Effector memory CD8-positive, alpha-beta T cell (primary cell): ENCODE measurements around the gene MRAP2.

Experiments used
- ATAC-seq: fragments of 150-1000 bp; cut with Tn5 transposase; replicated peaks from 2 replicates; pipeline ENCODE4 v1.10.0; 2021; ENCODE audit warnings: mild to moderate bottlenecking, moderate library complexity
- DNase-seq, 3 experiments: peaks; one replicate each; pipeline ENCODE4 v3.0.0; 2021
- H3K27ac Mint-ChIP-seq, 2 donors: one replicate each; pipeline ENCODE4 v1.8.0; 2022; ENCODE audit warnings: mild to moderate bottlenecking in 2 of 2, mixed read lengths in 2 of 2, moderate library complexity in 2 of 2
- H3K27me3 Mint-ChIP-seq, 2 donors: one replicate each; pipeline ENCODE4 v1.8.0; 2022; ENCODE audit warnings: mixed read lengths in 2 of 2
- H3K36me3 Mint-ChIP-seq: one replicate; pipeline ENCODE4 v1.8.0; 2022; ENCODE audit warnings: mild to moderate bottlenecking, moderate library complexity, mixed read lengths; ENCODE audit not compliant: insufficient read depth
- H3K4me1 Mint-ChIP-seq, 2 donors: one replicate each; pipeline ENCODE4 v1.8.0; 2022; ENCODE audit warnings: low read depth in 2 of 2, mixed read lengths in 2 of 2
- H3K4me3 Mint-ChIP-seq, 2 donors: one replicate each; pipeline ENCODE4 v1.8.0; 2022; ENCODE audit warnings: mild to moderate bottlenecking in 2 of 2, mixed read lengths in 2 of 2, moderate library complexity in 2 of 2
- H3K9me3 Mint-ChIP-seq, 2 donors: one replicate each; pipeline ENCODE4 v1.8.0; 2022; ENCODE audit warnings: mixed read lengths in 2 of 2

The MRAP2 gene

GRCh38 chr6:84046755-84047154 lies 13.2 kb downstream of the MRAP2 start:
- no peak for ATAC-seq
- no peak overlapping the region for H3K27ac Mint-ChIP-seq
- no peaks in the 10 kb centered on the region for H3K9me3 Mint-ChIP-seq
- H3K4me3 Mint-ChIP-seq, result no peak overlapping the region
- DNase-seq, result no peak
- H3K36me3 Mint-ChIP-seq, result no peaks in the 10 kb centered on the region
- H3K27me3 Mint-ChIP-seq, result peaks cover 15 to 63% of the 10 kb centered on the region in 2 donors
- no peaks in the 10 kb centered on the region for H3K4me1 Mint-ChIP-seq

DNA sequence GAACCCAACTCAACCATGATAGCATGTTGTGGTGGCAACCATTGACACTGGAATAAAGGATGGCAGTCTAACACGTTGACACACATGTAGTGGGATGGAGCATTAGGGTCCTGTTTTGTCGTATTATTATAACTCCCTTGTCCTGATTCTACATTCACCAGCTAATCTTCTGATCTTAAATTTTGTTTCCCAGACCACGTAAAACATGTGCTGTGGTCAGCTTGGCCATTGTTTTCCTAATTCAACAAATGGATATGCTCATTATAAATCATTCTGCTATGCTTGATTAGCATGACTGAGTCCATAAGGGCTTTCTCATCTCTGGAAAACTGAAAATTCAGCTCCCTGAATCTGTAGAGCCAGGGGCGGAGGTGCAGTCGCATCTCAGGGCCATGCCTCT lies 15.0 kb downstream of the MRAP2 start:
- H3K27me3 Mint-ChIP-seq, result peaks cover 6 to 68% of the 10 kb centered on the region in 2 donors
- ATAC-seq, result no peak

DNA sequence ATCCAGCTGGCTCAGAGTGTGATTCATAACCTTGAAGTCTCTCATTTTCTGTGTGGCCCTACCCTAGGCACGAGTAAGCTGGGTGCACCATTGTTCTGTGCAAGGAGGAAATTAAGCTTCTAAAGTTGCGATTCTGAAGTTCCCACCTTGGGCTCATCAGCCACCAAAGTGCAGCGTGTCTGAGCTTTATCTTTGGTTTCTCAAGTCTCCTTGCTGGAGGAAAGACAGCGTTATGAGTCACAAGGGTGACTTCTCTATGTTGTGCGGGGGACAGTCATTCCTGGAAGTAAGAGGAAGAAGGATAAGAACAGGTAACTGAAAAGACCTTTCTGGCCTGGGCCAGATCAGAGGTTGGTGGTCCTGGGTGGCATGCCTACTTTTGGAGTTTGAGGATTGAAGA lies 16.8 kb downstream of the MRAP2 start:
- no peak overlapping the region for H3K4me3 Mint-ChIP-seq
- no peaks in the 10 kb centered on the region for H3K9me3 Mint-ChIP-seq
- H3K27me3 Mint-ChIP-seq, result peaks cover 6 to 54% of the 10 kb centered on the region in 2 donors
- no peak for DNase-seq
- H3K4me1 Mint-ChIP-seq, result no peaks in the 10 kb centered on the region
- H3K36me3 Mint-ChIP-seq, result no peaks in the 10 kb centered on the region
- ATAC-seq, result no peak
- no peak overlapping the region for H3K27ac Mint-ChIP-seq

More for the DNA sequence above, 15.0 kb downstream of the MRAP2 start:
- Mint-ChIP-seq H3K4me3 (no peak overlapping the region), H3K27ac (no peak overlapping the region), H3K4me1 (no peaks in the 10 kb centered on the region), H3K36me3 (no peaks in the 10 kb centered on the region), H3K9me3 (no peaks in the 10 kb centered on the region)
- DNase-seq, result no peak

DNA sequence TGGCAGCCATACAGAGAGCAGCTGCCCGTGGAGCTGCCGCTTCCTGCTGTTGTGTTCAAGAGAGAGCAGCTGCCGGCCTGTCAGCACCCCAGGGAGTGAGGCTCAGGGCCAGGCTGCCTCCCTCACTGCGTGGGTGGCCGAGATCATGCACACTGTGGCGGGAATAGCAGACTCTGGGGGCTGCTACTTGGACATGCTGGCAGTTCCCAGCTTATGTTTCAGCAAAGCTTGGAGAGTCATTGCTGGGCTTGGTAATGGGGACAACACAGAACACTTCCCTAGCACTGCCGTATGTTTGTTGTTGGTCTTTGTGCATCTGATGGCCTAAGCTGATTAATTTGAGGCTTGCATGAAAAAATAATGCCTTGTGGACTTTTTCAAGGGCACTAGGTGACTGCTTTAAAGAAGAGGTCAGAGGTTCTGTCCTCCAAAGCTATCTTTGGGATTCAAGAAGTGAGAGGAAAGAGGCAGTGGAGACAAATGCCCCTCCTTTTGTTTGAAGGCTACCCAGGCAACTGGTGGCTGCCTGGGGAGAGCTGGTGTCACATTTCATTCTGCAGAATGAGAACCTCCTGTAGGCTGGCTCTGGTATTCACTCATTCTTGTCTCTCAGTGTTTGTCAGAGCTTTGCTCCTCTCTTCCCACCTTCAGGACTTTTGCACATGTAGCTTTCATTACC lies 18.8 kb downstream of the MRAP2 start:
- no peak for ATAC-seq
- no peaks in the 10 kb centered on the region for H3K36me3 Mint-ChIP-seq
- no peaks in the 10 kb centered on the region for H3K9me3 Mint-ChIP-seq
- no peak overlapping the region for H3K4me3 Mint-ChIP-seq
- no peaks in the 10 kb centered on the region for H3K4me1 Mint-ChIP-seq
- DNase-seq, result no peak
- H3K27ac Mint-ChIP-seq, result no peak overlapping the region
- peaks cover 6 to 40% of the 10 kb centered on the region in 2 donors for H3K27me3 Mint-ChIP-seq

DNA sequence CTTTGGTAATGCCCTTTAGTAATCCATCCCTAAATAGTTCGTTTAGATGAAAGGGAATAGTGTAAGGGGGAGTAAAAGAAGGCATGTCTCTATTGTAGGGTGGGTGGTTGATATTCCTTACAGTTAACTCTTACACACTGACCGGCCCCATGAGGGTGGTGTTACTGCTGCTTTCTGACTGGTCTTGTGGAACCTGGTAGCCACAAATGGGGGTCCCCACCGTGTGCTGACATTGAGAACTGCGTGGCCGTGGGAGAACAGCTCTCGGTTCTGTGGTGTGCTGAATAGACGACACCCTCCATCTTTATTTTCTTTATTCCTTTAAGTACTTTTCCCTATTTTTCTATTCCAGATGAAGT lies 19.3 kb downstream of the MRAP2 start:
- Mint-ChIP-seq H3K27me3 (peaks cover 6 to 40% of the 10 kb centered on the region in 2 donors), H3K4me3 (no peak overlapping the region), H3K9me3 (no peaks in the 10 kb centered on the region), H3K4me1 (no peaks in the 10 kb centered on the region), H3K27ac (no peak overlapping the region), H3K36me3 (no peaks in the 10 kb centered on the region)
- ATAC-seq, result no peak
- no peak for DNase-seq

DNA sequence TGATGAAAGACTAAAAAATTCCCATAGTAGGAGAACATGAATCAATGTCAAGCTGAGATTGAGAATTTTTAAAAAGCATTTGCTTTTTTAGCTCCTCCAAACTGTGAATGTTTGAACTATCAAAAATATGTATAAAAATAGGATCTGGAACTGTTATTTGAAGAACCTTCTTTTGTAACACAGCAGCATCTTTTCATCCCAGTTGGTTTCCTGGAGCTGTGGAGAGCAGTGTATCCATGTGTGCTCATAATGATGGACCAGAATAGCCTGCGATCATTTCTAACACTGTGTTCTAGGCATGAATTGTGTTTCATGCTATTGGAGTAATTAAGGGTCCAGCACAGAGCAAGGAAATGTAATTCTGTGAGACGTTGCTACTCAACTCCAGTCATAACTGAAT lies 22.1 kb downstream of the MRAP2 start:
- no peak overlapping the region for H3K4me3 Mint-ChIP-seq
- H3K9me3 Mint-ChIP-seq, result no peaks in the 10 kb centered on the region
- H3K27ac Mint-ChIP-seq, result no peak overlapping the region
- no peak for ATAC-seq
- H3K4me1 Mint-ChIP-seq, result no peaks in the 10 kb centered on the region
- no peak for DNase-seq
- no peaks in the 10 kb centered on the region for H3K36me3 Mint-ChIP-seq
- peaks cover 2 to 27% of the 10 kb centered on the region in 2 donors for H3K27me3 Mint-ChIP-seq

DNA sequence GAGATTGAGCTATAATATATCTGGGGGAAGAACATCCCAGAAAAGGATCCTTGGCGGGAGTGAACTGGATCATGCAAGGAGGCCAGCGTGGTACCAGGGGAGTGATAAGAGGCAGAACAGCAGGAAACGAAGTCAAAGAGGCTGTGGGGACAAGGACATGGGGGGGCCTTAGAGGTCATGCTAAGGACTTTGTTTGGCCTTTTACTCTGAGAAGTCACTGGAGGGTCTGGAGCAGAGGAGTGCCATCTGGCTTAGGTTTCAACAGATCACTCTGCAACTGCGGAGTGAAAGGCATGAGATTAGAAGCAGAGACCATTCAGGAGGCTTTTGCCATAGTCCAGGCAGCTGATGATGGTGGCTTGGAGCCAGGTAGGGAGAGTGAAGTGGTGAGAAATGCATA lies 24.3 kb downstream of the MRAP2 start:
- no peak for ATAC-seq
- Mint-ChIP-seq H3K4me1 (no peaks in the 10 kb centered on the region), H3K4me3 (no peak overlapping the region), H3K36me3 (no peaks in the 10 kb centered on the region), H3K27me3 (peaks cover 0 to 4% of the 10 kb centered on the region in 2 donors), H3K27ac (no peak overlapping the region), H3K9me3 (no peaks in the 10 kb centered on the region)
- no peak for DNase-seq

GRCh38 chr6:84059082-84059481 lies 25.5 kb downstream of the MRAP2 start:
- H3K9me3 Mint-ChIP-seq, result no peaks in the 10 kb centered on the region
- no peaks in the 10 kb centered on the region for H3K27me3 Mint-ChIP-seq
- H3K4me1 Mint-ChIP-seq, result no peaks in the 10 kb centered on the region
- H3K36me3 Mint-ChIP-seq, result no peaks in the 10 kb centered on the region
- no peak overlapping the region for H3K27ac Mint-ChIP-seq
- ATAC-seq (no peak), DNase-seq (no peak)
- H3K4me3 Mint-ChIP-seq, result no peak overlapping the region

GRCh38 chr6:84061174-84061573 lies 27.6 kb downstream of the MRAP2 start:
- no peak for DNase-seq
- no peaks in the 10 kb centered on the region for H3K27me3 Mint-ChIP-seq
- no peak overlapping the region for H3K4me3 Mint-ChIP-seq

GRCh38 chr6:84061613-84062398 lies 28.2 kb downstream of the MRAP2 start:
- ATAC-seq (no peak), DNase-seq (no peak)
- Mint-ChIP-seq H3K27me3 (no peaks in the 10 kb centered on the region), H3K36me3 (no peaks in the 10 kb centered on the region), H3K9me3 (no peaks in the 10 kb centered on the region), H3K4me3 (no peak overlapping the region), H3K4me1 (no peaks in the 10 kb centered on the region), H3K27ac (no peak overlapping the region)

More at GRCh38 chr6:84061174-84061573, 27.6 kb downstream of the MRAP2 start:
- H3K9me3 Mint-ChIP-seq, result no peaks in the 10 kb centered on the region
- no peak overlapping the region for H3K27ac Mint-ChIP-seq
- H3K36me3 Mint-ChIP-seq, result no peaks in the 10 kb centered on the region
- no peaks in the 10 kb centered on the region for H3K4me1 Mint-ChIP-seq
- ATAC-seq, result no peak

DNA sequence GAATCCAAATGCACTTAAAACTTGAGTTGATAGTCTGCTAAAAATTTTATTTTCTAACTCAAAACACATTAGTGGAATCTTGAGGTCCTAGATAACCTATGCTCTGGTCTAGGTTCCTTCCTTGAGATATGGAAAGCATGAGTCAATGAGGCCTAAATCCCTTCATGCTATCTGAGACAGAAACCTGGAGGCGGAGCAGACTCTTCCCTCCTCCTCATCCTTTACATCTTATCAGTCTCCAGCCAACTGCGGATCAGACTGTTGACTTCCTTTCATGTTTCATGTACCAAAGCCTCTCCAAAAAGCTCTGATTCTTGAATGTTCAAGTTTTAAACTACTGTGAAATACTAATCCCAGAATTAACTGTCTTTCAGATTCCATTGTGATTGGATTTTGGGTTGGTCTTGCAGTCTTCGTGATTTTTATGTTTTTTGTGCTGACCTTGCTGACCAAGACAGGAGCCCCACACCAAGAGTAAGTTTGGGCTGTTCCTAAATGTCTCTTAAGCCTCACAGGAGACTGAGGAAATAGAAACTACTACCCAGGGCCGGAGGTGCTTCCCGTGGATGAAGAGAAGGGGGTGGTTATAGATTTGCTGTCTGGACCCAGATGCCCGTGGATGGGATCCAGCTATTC lies 29.1 kb downstream of the MRAP2 start:
- no peaks in the 10 kb centered on the region for H3K9me3 Mint-ChIP-seq
- H3K27ac Mint-ChIP-seq, result no peak overlapping the region
- ATAC-seq, result no peak
- H3K4me3 Mint-ChIP-seq, result no peak overlapping the region
- no peaks in the 10 kb centered on the region for H3K4me1 Mint-ChIP-seq
- no peak for DNase-seq
- H3K27me3 Mint-ChIP-seq, result no peaks in the 10 kb centered on the region
- no peaks in the 10 kb centered on the region for H3K36me3 Mint-ChIP-seq

- DNase-seq, result no peak
- H3K4me3 Mint-ChIP-seq, result no peak overlapping the region
- ATAC-seq, result no peak
- H3K4me1 Mint-ChIP-seq, result no peaks in the 10 kb centered on the region
- peaks cover 0 to 2% of the 10 kb centered on the region in 2 donors for H3K9me3 Mint-ChIP-seq
- no peak overlapping the region for H3K27ac Mint-ChIP-seq
- peaks cover 0 to 2% of the 10 kb centered on the region in 2 donors for H3K27me3 Mint-ChIP-seq
- H3K36me3 Mint-ChIP-seq, result no peaks in the 10 kb centered on the region
These were observed 32.2 kb downstream of the MRAP2 start for GRCh38 chr6:84065693-84066290.

GRCh38 chr6:84066536-84066935 lies 33.0 kb downstream of the MRAP2 start:
- H3K9me3 Mint-ChIP-seq, result peaks cover 0 to 9% of the 10 kb centered on the region in 2 donors
- ATAC-seq (no peak), DNase-seq (no peak)
- H3K4me3 Mint-ChIP-seq, result no peak overlapping the region
- no peaks in the 10 kb centered on the region for H3K4me1 Mint-ChIP-seq
- H3K27me3 Mint-ChIP-seq, result peaks cover 0 to 9% of the 10 kb centered on the region in 2 donors
- no peaks in the 10 kb centered on the region for H3K36me3 Mint-ChIP-seq
- H3K27ac Mint-ChIP-seq, result no peak overlapping the region
